ENCODE measurements around the gene HIGD1C. TPM values are rescaled to one million over a fixed set of nuclear protein-coding genes. Genes with fewer than 3 reads are reported as not detected.

Gene HIGD1C
- total RNA-seq, 2 experiments from 2014 or later, result not detected

DNA sequence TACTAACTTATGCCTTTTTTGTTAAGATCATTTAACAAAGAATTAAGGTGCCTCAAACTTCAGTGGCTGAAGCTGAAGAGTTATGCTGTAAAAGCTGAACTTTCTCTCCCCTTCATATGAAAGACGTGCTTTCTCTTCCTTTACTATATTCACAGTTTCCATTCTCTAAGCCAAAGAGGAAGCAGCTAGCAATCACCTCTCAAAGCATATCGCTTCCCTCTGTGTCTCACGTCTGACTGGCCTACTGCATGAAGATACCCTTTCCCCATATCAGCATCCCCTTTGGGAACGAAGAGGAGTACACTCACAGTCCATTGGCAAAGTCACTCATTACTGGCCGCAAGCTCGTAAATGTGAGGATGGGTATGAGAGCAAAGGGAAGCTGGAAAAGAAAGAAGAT is 38.9 kb downstream of the HIGD1C start:
- H3K27ac Mint-ChIP-seq, result no peak overlapping the region
- H3K36me3 Mint-ChIP-seq (ENCODE audit: low read depth), result peaks cover 59% of the 10 kb centered on the region
- no peak for DNase-seq
- H3K4me1 Mint-ChIP-seq, result peaks cover 15% of the 10 kb centered on the region
- no peak overlapping the region for H3K4me3 Mint-ChIP-seq
- H3K9me3 Mint-ChIP-seq, result no peaks in the 10 kb centered on the region
- ChIA-PET POLR2A (no interaction called here), CTCF (interaction anchor here (0.7 kb wide), 1 partner anchor 10 kb away, joined by 3 read pairs; no protein-coding TSS in a partner anchor)
- no peaks in the 10 kb centered on the region for H3K27me3 Mint-ChIP-seq

GRCh38 chr12:50992819-50993218 is 40.5 kb downstream of the HIGD1C start:
- Mint-ChIP-seq H3K4me1 (peaks cover 5% of the 10 kb centered on the region), H3K36me3 (ENCODE audit: low read depth) (peaks cover 64% of the 10 kb centered on the region), H3K27me3 (no peaks in the 10 kb centered on the region), H3K27ac (no peak overlapping the region), H3K4me3 (no peak overlapping the region), H3K9me3 (no peaks in the 10 kb centered on the region)
- DNase-seq, result no peak
- ChIA-PET CTCF (interaction anchor here (0.6 kb wide), 1 partner anchor 181 kb away, joined by 4 read pairs; no protein-coding TSS in a partner anchor), POLR2A (no interaction called here)

GRCh38 chr12:50999093-50999492 is 46.7 kb downstream of the HIGD1C start:
- Mint-ChIP-seq H3K27ac (no peak overlapping the region), H3K27me3 (no peaks in the 10 kb centered on the region), H3K4me3 (no peak overlapping the region), H3K9me3 (no peaks in the 10 kb centered on the region), H3K4me1 (no peaks in the 10 kb centered on the region), H3K36me3 (ENCODE audit: low read depth) (peaks cover 46% of the 10 kb centered on the region)
- DNase-seq, result no peak
- ChIA-PET POLR2A (interaction anchor here (0.7 kb wide), 1 partner anchor 413 kb away, joined by 3 read pairs; no protein-coding TSS in a partner anchor), CTCF (interaction anchor here (0.6 to 1.0 kb wide), 4 partner anchors 20 to 241 kb away, joined by 3 to 6 read pairs (median 4); no protein-coding TSS in a partner anchor)

GRCh38 chr12:51000245-51000644 is 47.9 kb downstream of the HIGD1C start:
- POLR2A ChIA-PET, result no interaction called here
- H3K4me1 Mint-ChIP-seq, result no peaks in the 10 kb centered on the region
- H3K27me3 Mint-ChIP-seq, result no peaks in the 10 kb centered on the region
- no peak for DNase-seq
- H3K9me3 Mint-ChIP-seq, result no peaks in the 10 kb centered on the region
- H3K4me3 Mint-ChIP-seq, result no peak overlapping the region
- H3K36me3 Mint-ChIP-seq (ENCODE audit: low read depth), result peaks cover 48% of the 10 kb centered on the region
- CTCF ChIA-PET, result interaction anchor here (0.6 kb wide), 1 partner anchor 195 kb away, joined by 3 read pairs; no protein-coding TSS in a partner anchor
- no peak overlapping the region for H3K27ac Mint-ChIP-seq

- H3K27ac Mint-ChIP-seq, result no peak overlapping the region
- H3K4me3 Mint-ChIP-seq, result no peak overlapping the region
- peaks cover 41% of the 10 kb centered on the region for H3K36me3 Mint-ChIP-seq (ENCODE audit: low read depth)
- H3K27me3 Mint-ChIP-seq, result no peaks in the 10 kb centered on the region
- CTCF ChIA-PET, result interaction anchor here (0.6 to 0.9 kb wide), 3 partner anchors 15 to 240 kb away, joined by 3 read pairs; no protein-coding TSS in a partner anchor
- POLR2A ChIA-PET, result no interaction called here
- no peaks in the 10 kb centered on the region for H3K9me3 Mint-ChIP-seq
- DNase-seq, result no peak
- H3K4me1 Mint-ChIP-seq, result no peaks in the 10 kb centered on the region
These were observed 49.5 kb downstream of the HIGD1C start for GRCh38 chr12:51001799-51002198.

- peaks cover 9% of the 10 kb centered on the region for H3K4me1 Mint-ChIP-seq
- H3K27ac Mint-ChIP-seq, result peak overlapping the region; percentile 47
- H3K36me3 Mint-ChIP-seq (ENCODE audit: low read depth), result peaks cover 41% of the 10 kb centered on the region
- POLR2A ChIA-PET, result no interaction called here
- no peak for DNase-seq
- H3K4me3 Mint-ChIP-seq, result no peak overlapping the region
- CTCF ChIA-PET, result no interaction called here
- no peaks in the 10 kb centered on the region for H3K27me3 Mint-ChIP-seq
- H3K9me3 Mint-ChIP-seq, result no peaks in the 10 kb centered on the region
These were observed 52.2 kb downstream of the HIGD1C start for GRCh38 chr12:51004504-51004903.

- H3K27ac Mint-ChIP-seq, result no peak overlapping the region
- H3K4me3 Mint-ChIP-seq, result no peak overlapping the region
- H3K4me1 Mint-ChIP-seq, result peaks cover 14% of the 10 kb centered on the region
- no peaks in the 10 kb centered on the region for H3K27me3 Mint-ChIP-seq
- CTCF ChIA-PET, result interaction anchor here (0.9 kb wide), 1 partner anchor 43 kb away, joined by 3 read pairs; no protein-coding TSS in a partner anchor
- H3K36me3 Mint-ChIP-seq (ENCODE audit: low read depth), result peaks cover 39% of the 10 kb centered on the region
- POLR2A ChIA-PET, result no interaction called here
- DNase-seq, result no peak
- H3K9me3 Mint-ChIP-seq, result no peaks in the 10 kb centered on the region
These were observed 52.7 kb downstream of the HIGD1C start for GRCh38 chr12:51005030-51005429.

DNA sequence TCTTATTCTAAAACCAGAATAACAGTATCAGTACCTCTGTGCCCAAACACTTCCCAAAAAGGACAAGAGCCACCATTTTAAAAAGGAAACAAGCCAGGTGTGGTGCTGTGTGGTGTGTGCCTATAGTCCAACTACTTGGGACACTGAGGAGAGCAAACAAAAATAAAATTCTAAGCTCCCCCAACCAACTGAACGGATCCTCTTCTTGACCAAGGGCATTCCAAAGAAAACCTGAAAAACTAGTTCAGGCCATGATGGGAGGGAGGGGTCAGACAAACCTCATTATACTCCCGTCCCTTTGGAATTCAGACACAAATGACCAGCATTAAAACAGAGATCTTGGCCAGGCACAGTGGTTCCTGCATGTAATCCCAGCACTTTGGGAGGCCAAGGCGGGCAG is 53.3 kb downstream of the HIGD1C start:
- Mint-ChIP-seq H3K4me3 (no peak overlapping the region), H3K4me1 (peaks cover 19% of the 10 kb centered on the region), H3K9me3 (no peaks in the 10 kb centered on the region), H3K36me3 (ENCODE audit: low read depth) (peaks cover 33% of the 10 kb centered on the region), H3K27ac (no peak overlapping the region), H3K27me3 (no peaks in the 10 kb centered on the region)
- DNase-seq, result no peak
- ChIA-PET CTCF (interaction anchor here (0.9 kb wide), 1 partner anchor 43 kb away, joined by 3 read pairs; no protein-coding TSS in a partner anchor), POLR2A (no interaction called here)

DNA sequence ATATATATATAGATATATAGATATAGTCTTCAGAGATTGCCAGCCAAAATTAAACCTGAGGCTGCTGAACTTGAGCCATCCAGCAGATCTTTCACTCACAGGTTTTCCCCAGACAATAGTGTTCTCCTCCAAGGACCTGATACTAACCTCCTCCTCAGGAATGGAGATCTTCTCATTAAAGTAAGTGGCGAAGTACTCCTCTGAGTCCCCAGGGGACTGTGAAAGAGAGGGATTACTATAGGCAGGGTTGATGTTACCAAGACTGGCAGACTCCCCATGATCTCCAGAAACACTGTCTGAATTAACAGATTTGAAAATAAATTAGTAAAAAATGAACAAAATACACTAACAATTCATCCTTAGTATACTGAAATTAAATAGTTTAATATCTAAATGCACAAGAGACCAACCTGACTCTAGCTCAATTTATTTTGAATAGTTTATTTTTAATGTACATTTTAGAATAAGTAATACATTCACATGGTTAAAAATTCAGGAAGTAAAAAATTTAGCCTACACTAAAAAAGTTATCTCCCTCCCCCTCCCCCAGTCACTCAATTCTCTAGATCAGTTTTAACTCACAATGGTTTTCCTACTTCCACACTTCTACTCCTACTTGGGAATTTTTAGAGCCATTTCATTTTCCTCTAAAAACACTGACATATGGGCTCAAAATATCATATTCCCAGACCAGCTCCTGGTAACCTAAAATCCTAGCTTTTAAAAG is 56.1 kb downstream of the HIGD1C start:
- DNase-seq, result no peak
- no peaks in the 10 kb centered on the region for H3K27me3 Mint-ChIP-seq
- peak overlapping the region; percentile 37 for H3K4me3 Mint-ChIP-seq
- peak overlapping the region; percentile 77 for H3K27ac Mint-ChIP-seq
- H3K4me1 Mint-ChIP-seq, result peaks cover 37% of the 10 kb centered on the region
- ChIA-PET CTCF (no interaction called here), POLR2A (no interaction called here)
- no peaks in the 10 kb centered on the region for H3K9me3 Mint-ChIP-seq
- peaks cover 31% of the 10 kb centered on the region for H3K36me3 Mint-ChIP-seq (ENCODE audit: low read depth)

DNA sequence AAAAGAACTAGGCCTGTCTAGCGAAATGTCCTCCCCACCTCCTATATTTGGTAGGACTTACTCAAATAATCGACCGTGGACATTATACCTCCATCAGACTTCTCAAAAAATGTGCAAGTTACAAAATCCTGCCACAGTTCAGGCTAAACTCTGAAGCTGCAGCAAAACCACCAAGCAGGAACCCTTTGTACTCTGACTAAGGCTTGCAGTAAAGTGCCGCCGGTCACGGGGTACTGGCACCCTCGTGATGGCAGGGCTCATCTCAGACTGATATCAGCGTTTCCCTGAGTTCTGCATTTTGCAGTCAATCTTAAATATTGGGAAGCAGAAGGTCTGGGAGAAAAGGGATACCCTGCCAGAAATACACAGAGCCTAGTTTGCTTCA is 56.7 kb downstream of the HIGD1C start:
- ChIA-PET POLR2A (no interaction called here), CTCF (interaction anchor here (0.6 to 1.3 kb wide), 5 partner anchors 11 to 333 kb away, joined by 3 to 6 read pairs (median 4); no protein-coding TSS in a partner anchor)
- Mint-ChIP-seq H3K4me3 (peak overlapping the region; percentile 37), H3K27me3 (no peaks in the 10 kb centered on the region), H3K4me1 (peaks cover 38% of the 10 kb centered on the region), H3K9me3 (no peaks in the 10 kb centered on the region), H3K27ac (peak overlapping the region; percentile 77), H3K36me3 (ENCODE audit: low read depth) (peaks cover 29% of the 10 kb centered on the region)
- peak; percentile 73 for DNase-seq

- CTCF ChIA-PET, result interaction anchor here (0.6 kb wide), 1 partner anchor 26 kb away, joined by 3 read pairs; no protein-coding TSS in a partner anchor
- DNase-seq, result no peak
- Mint-ChIP-seq H3K36me3 (ENCODE audit: low read depth) (peaks cover 12% of the 10 kb centered on the region), H3K9me3 (no peaks in the 10 kb centered on the region), H3K27ac (no peak overlapping the region), H3K27me3 (no peaks in the 10 kb centered on the region), H3K4me1 (peaks cover 38% of the 10 kb centered on the region), H3K4me3 (no peak overlapping the region)
- POLR2A ChIA-PET, result no interaction called here
These were observed 59.6 kb downstream of the HIGD1C start for GRCh38 chr12:51011955-51012354.

- no peak overlapping the region for H3K27ac Mint-ChIP-seq
- CTCF ChIA-PET, result interaction anchor here (0.6 to 0.8 kb wide), 2 partner anchors 11 to 328 kb away, joined by 3 read pairs; no protein-coding TSS in a partner anchor
- POLR2A ChIA-PET, result interaction anchor here (0.6 to 0.7 kb wide), 2 partner anchors 111 to 181 kb away, joined by 4 to 6 read pairs; no protein-coding TSS in a partner anchor
- H3K36me3 Mint-ChIP-seq (ENCODE audit: low read depth), result peaks cover 5% of the 10 kb centered on the region
- no peaks in the 10 kb centered on the region for H3K27me3 Mint-ChIP-seq
- no peak for DNase-seq
- peaks cover 38% of the 10 kb centered on the region for H3K4me1 Mint-ChIP-seq
- no peaks in the 10 kb centered on the region for H3K9me3 Mint-ChIP-seq
- H3K4me3 Mint-ChIP-seq, result no peak overlapping the region
These were observed 60.4 kb downstream of the HIGD1C start for GRCh38 chr12:51012570-51013236.

DNA sequence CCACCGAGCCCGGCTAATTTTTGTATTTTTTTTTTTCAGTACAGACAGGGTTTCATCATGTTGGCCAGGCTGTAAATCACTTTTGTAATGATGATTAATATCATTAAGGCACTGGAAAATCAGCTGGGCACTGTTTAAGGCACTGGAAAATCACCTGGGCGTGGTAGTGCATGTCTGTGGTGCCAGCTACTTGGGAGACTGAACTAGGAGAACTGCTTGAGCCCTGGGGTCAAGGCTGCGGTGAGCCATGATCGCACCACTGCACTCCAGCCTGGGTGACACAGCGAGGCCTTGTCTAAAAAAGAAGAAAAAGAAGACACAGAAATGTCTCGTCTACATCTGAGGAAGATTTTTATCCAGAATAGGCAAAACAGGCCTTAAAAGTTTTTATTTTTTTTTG is 61.1 kb downstream of the HIGD1C start:
- peaks cover 4% of the 10 kb centered on the region for H3K36me3 Mint-ChIP-seq (ENCODE audit: low read depth)
- no peaks in the 10 kb centered on the region for H3K9me3 Mint-ChIP-seq
- ChIA-PET POLR2A (interaction anchor here (0.6 to 0.7 kb wide), 2 partner anchors 110 to 182 kb away, joined by 4 to 6 read pairs; no protein-coding TSS in a partner anchor), CTCF (interaction anchor here (0.6 kb wide), 1 partner anchor 328 kb away, joined by 3 read pairs; no protein-coding TSS in a partner anchor)
- no peak overlapping the region for H3K4me3 Mint-ChIP-seq
- H3K27me3 Mint-ChIP-seq, result no peaks in the 10 kb centered on the region
- no peak overlapping the region for H3K27ac Mint-ChIP-seq
- DNase-seq, result no peak
- H3K4me1 Mint-ChIP-seq, result peaks cover 38% of the 10 kb centered on the region

All from activated CD4-positive, alpha-beta T cell treated with anti-CD3 and anti-CD28 coated beads, Interleukin-2, amount 10 ng/mL, durations not matched to agents 7 days and 5 days (primary cell).